ACC112 (cell line): ENCODE data around the gene IMPG1.

Experiments used
- H2AFZ ChIP-seq: fragments of 200-600 bp; sonication (generic); one replicate; pipeline ENCODE4 v1.6.0; 2017; ENCODE audit warnings: antibody characterized with exemption, low read length; ENCODE audit not compliant: unreplicated experiment
- H3K27ac ChIP-seq: fragments of 200-600 bp; sonication (generic); 2 replicates; pipeline ENCODE4 v1.5.1; 2014; ENCODE audit warnings: low read depth, mild to moderate bottlenecking, antibody characterized with exemption, low read length, moderate library complexity
- H3K27me3 ChIP-seq: fragments of 200-600 bp; sonication (generic); 2 replicates; pipeline ENCODE4 v1.6.1; 2014; ENCODE audit warnings: mild to moderate bottlenecking, antibody characterized with exemption, low read length, moderate library complexity, mixed read lengths; ENCODE audit not compliant: insufficient read depth
- H3K36me3 ChIP-seq: fragments of 200-600 bp; sonication (generic); 2 replicates; pipeline ENCODE4 v1.6.1; 2016; ENCODE audit warnings: mild to moderate bottlenecking, antibody characterized with exemption, low read length, moderate library complexity, mixed read lengths; ENCODE audit not compliant: insufficient read depth
- H3K4me1 ChIP-seq: fragments of 200-600 bp; sonication (generic); one replicate; pipeline ENCODE4 v1.6.1; 2016; ENCODE audit warnings: low read length, mixed read lengths; ENCODE audit not compliant: insufficient read depth, unreplicated experiment, control insufficient read depth
- H3K4me3 ChIP-seq: fragments of 200-600 bp; sonication (generic); 2 replicates; pipeline ENCODE4 v1.5.1; 2014; ENCODE audit warnings: mild to moderate bottlenecking, low read depth, low read length
- H3K79me2 ChIP-seq: fragments of 200-600 bp; sonication (generic); one replicate; pipeline ENCODE4 v1.6.0; 2016; ENCODE audit warnings: low read length; ENCODE audit not compliant: control insufficient read depth, unreplicated experiment, insufficient read depth

IMPG1 gene

GRCh38 chr6:76072562-76072961 lies at the start of gene IMPG1:
IMPG1 (minus strand) TSS chr6:76072662; CDS start chr6:76072488, 174 bp downstream.
- Histone ChIP-seq H3K79me2 (no peaks in the 10 kb centered on the region), H3K27me3 (no peaks in the 10 kb centered on the region), H3K36me3 (no peaks in the 10 kb centered on the region), H2AFZ (no peak within 1 kb of the TSS), H3K4me3 (no peak within 1 kb of the TSS), H3K27ac (no peak within 1 kb of the TSS), H3K4me1 (no peaks in the 10 kb centered on the region)

GRCh38 chr6:76120302-76120701 lies 47.8 kb upstream of the IMPG1 start:
- Histone ChIP-seq H3K4me1 (no peaks in the 10 kb centered on the region), H3K27ac (no peak overlapping the region), H2AFZ (no peak overlapping the region), H3K27me3 (no peaks in the 10 kb centered on the region), H3K79me2 (no peaks in the 10 kb centered on the region), H3K36me3 (no peaks in the 10 kb centered on the region), H3K4me3 (no peak overlapping the region)

- no peaks in the 10 kb centered on the region for H3K27me3 ChIP-seq
- H3K4me3 ChIP-seq: no peak overlapping the region
- H3K27ac ChIP-seq: no peak overlapping the region
- no peaks in the 10 kb centered on the region for H3K79me2 ChIP-seq
- H3K4me1 ChIP-seq: no peaks in the 10 kb centered on the region
- H3K36me3 ChIP-seq: no peaks in the 10 kb centered on the region
- no peak overlapping the region for H2AFZ ChIP-seq
Measured at GRCh38 chr6:76073281-76073680, 819 bp upstream of the IMPG1 start.

GRCh38 chr6:76057469-76057868 lies 15.0 kb downstream of the IMPG1 start:
- Histone ChIP-seq H3K79me2 (no peaks in the 10 kb centered on the region), H3K27me3 (no peaks in the 10 kb centered on the region), H3K4me3 (no peak overlapping the region), H3K36me3 (no peaks in the 10 kb centered on the region), H3K27ac (no peak overlapping the region), H3K4me1 (no peaks in the 10 kb centered on the region), H2AFZ (no peak overlapping the region)

- H3K27ac ChIP-seq: no peak overlapping the region
- no peaks in the 10 kb centered on the region for H3K27me3 ChIP-seq
- no peaks in the 10 kb centered on the region for H3K36me3 ChIP-seq
- no peaks in the 10 kb centered on the region for H3K79me2 ChIP-seq
- no peaks in the 10 kb centered on the region for H3K4me1 ChIP-seq
- no peak overlapping the region for H3K4me3 ChIP-seq
- H2AFZ ChIP-seq: no peak overlapping the region
Measured at GRCh38 chr6:76052314-76052713, 20.1 kb downstream of the IMPG1 start.

GRCh38 chr6:76043690-76044089 lies 28.8 kb downstream of the IMPG1 start:
- no peak overlapping the region for H2AFZ ChIP-seq
- H3K36me3 ChIP-seq: no peaks in the 10 kb centered on the region
- H3K79me2 ChIP-seq: no peaks in the 10 kb centered on the region
- no peaks in the 10 kb centered on the region for H3K4me1 ChIP-seq
- no peak overlapping the region for H3K27ac ChIP-seq
- H3K4me3 ChIP-seq: no peak overlapping the region
- H3K27me3 ChIP-seq: no peaks in the 10 kb centered on the region

GRCh38 chr6:76035713-76036112 lies 36.7 kb downstream of the IMPG1 start:
- Histone ChIP-seq H3K27ac (no peak overlapping the region), H3K79me2 (no peaks in the 10 kb centered on the region), H3K4me1 (no peaks in the 10 kb centered on the region), H3K36me3 (no peaks in the 10 kb centered on the region), H3K27me3 (no peaks in the 10 kb centered on the region), H3K4me3 (no peak overlapping the region), H2AFZ (no peak overlapping the region)

- Histone ChIP-seq H3K4me1 (no peaks in the 10 kb centered on the region), H3K36me3 (no peaks in the 10 kb centered on the region), H3K79me2 (no peaks in the 10 kb centered on the region), H3K27ac (no peak overlapping the region), H2AFZ (no peak overlapping the region), H3K27me3 (no peaks in the 10 kb centered on the region), H3K4me3 (no peak overlapping the region)
Measured at GRCh38 chr6:76026101-76026500, 46.4 kb downstream of the IMPG1 start.

GRCh38 chr6:76014626-76015530 lies 57.6 kb downstream of the IMPG1 start:
- Histone ChIP-seq H3K36me3 (no peaks in the 10 kb centered on the region), H3K27ac (no peak overlapping the region), H2AFZ (no peak overlapping the region), H3K27me3 (no peaks in the 10 kb centered on the region; the same call in 1 of the 2 replicates), H3K79me2 (no peaks in the 10 kb centered on the region), H3K4me1 (no peaks in the 10 kb centered on the region), H3K4me3 (no peak overlapping the region)

- H3K4me3 ChIP-seq: no peak overlapping the region
- no peaks in the 10 kb centered on the region for H3K79me2 ChIP-seq
- no peak overlapping the region for H3K27ac ChIP-seq
- no peak overlapping the region for H2AFZ ChIP-seq
- H3K4me1 ChIP-seq: no peaks in the 10 kb centered on the region
- no peaks in the 10 kb centered on the region; the same call in 1 of the 2 replicates for H3K27me3 ChIP-seq
- H3K36me3 ChIP-seq: no peaks in the 10 kb centered on the region
Measured at GRCh38 chr6:76004202-76004601, 68.3 kb downstream of the IMPG1 start.

- no peaks in the 10 kb centered on the region for H3K36me3 ChIP-seq
- no peaks in the 10 kb centered on the region for H3K4me1 ChIP-seq
- H3K79me2 ChIP-seq: no peaks in the 10 kb centered on the region
- no peak overlapping the region for H3K4me3 ChIP-seq
- H3K27me3 ChIP-seq: no peaks in the 10 kb centered on the region; the same call in 1 of the 2 replicates
- no peak overlapping the region for H2AFZ ChIP-seq
- no peak overlapping the region for H3K27ac ChIP-seq
Measured at GRCh38 chr6:76003686-76004085, 68.8 kb downstream of the IMPG1 start.
